Measurements from ENCODE around the gene SRSF3. TPM values are rescaled to one million over a fixed set of nuclear protein-coding genes. Genes with fewer than 3 reads are reported as not detected.
"Not testable (repeated sequence)": the region's sequence is repeated elsewhere in the genome, so short reads cannot be mapped to it uniquely, and the experiment has no call there.

SRSF3 gene
- total RNA-seq, 1 experiment from 2014 or later, result 954 TPM

GRCh38 chr6:36610956-36611336, 16.8 kb downstream of the SRSF3 start:
- no peak overlapping the region for H4K91ac ChIP-seq (ENCODE audit: insufficient read length, low read depth, low read length)
- H3K4me2 ChIP-seq (ENCODE audit: insufficient read depth, insufficient read length, low read length), result no peak overlapping the region
- H3K9me3 ChIP-seq (ENCODE audit: control insufficient read depth, low read depth, low read length), result no peaks in the 10 kb centered on the region
- no peaks in the 10 kb centered on the region for H4K20me1 ChIP-seq (ENCODE audit: control insufficient read depth, insufficient read depth, insufficient read length)
- Mint-ChIP-seq H3K4me3 (no peak overlapping the region), H3K36me3 (ENCODE audit: insufficient read depth in 1 of 3, low read depth in 3 of 3) (peaks cover 37 to 75% (median 67%) of the 10 kb centered on the region in 3 experiments), H3K4me1 (peaks cover 9% of the 10 kb centered on the region in 2 experiments), H3K9me3 (no peaks in the 10 kb centered on the region; a peak in 1 of 5 replicates), H3K27me3 (ENCODE audit: low read depth) (peaks cover under 1% of the 10 kb centered on the region; the same call in 1 of the 2 replicates), H3K27ac (peak overlapping the region in 2 of 3 experiments; percentile 6 to 89; a peak in 4 of 7 replicates)
- no peaks in the 10 kb centered on the region for H3K23me2 ChIP-seq (ENCODE audit: insufficient read length, low read depth, low read length, poor library complexity, severe bottlenecking)
- no peak overlapping the region for H2BK12ac ChIP-seq (ENCODE audit: insufficient read length, low read depth, low read length)
- H3K27me3 ChIP-seq (ENCODE audit: insufficient read depth, low read length), result no peaks in the 10 kb centered on the region
- no peak overlapping the region for H2AFZ ChIP-seq (ENCODE audit: low read length)
- no peak for DNase-seq
- no peak overlapping the region for H3K14ac ChIP-seq (ENCODE audit: insufficient read depth, low read length)
- no peak overlapping the region for H2BK120ac ChIP-seq (ENCODE audit: low read depth, low read length, poor library complexity, severe bottlenecking)
- H3K79me1 ChIP-seq (ENCODE audit: insufficient read depth, low read depth, low read length, poor library complexity, severe bottlenecking), result no peaks in the 10 kb centered on the region
- no peak overlapping the region for H3K56ac ChIP-seq (ENCODE audit: insufficient read length, low read depth, low read length)
- no peak overlapping the region for H2BK20ac ChIP-seq (ENCODE audit: low read depth, low read length, poor library complexity, severe bottlenecking)
- H3K23ac ChIP-seq (ENCODE audit: insufficient read length, low read depth, low read length), result no peak overlapping the region
- H4K8ac ChIP-seq (replicated peaks; ENCODE audit: insufficient read length, low read depth, low read length), result no peak overlapping the region
- no peak overlapping the region for H2BK15ac ChIP-seq (ENCODE audit: low read depth, low read length)
- H3K9ac ChIP-seq (ENCODE audit: extremely low read depth, insufficient read length, low read length), result no peak overlapping the region
- no peaks in the 10 kb centered on the region for H3K79me2 ChIP-seq (ENCODE audit: insufficient read depth, low read length)
- no peak overlapping the region for H3K18ac ChIP-seq (ENCODE audit: insufficient read length, low read depth, low read length)
- TF ChIP-seq, protein P1, sequence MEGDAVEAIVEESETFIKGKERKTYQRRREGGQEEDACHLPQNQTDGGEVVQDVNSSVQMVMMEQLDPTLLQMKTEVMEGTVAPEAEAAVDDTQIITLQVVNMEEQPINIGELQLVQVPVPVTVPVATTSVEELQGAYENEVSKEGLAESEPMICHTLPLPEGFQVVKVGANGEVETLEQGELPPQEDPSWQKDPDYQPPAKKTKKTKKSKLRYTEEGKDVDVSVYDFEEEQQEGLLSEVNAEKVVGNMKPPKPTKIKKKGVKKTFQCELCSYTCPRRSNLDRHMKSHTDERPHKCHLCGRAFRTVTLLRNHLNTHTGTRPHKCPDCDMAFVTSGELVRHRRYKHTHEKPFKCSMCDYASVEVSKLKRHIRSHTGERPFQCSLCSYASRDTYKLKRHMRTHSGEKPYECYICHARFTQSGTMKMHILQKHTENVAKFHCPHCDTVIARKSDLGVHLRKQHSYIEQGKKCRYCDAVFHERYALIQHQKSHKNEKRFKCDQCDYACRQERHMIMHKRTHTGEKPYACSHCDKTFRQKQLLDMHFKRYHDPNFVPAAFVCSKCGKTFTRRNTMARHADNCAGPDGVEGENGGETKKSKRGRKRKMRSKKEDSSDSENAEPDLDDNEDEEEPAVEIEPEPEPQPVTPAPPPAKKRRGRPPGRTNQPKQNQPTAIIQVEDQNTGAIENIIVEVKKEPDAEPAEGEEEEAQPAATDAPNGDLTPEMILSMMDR (conservative IDR thresholded peaks at IDR 0.05), result no peak
- no CpG with 5 or more reads among the region's 1 CpG for WGBS (ENCODE audit: extremely low coverage, insufficient read length, low lambda C conversion rate)
- no peak overlapping the region for H3T11ph ChIP-seq (ENCODE audit: low read length)
- no peak overlapping the region for H2AK5ac ChIP-seq (ENCODE audit: insufficient read length, low read length)
- no peaks in the 10 kb centered on the region for H3K4me1 ChIP-seq (ENCODE audit: insufficient read depth, low read length)
- no peak overlapping the region for H4K5ac ChIP-seq (ENCODE audit: insufficient read length, low read depth, low read length)
- no peak overlapping the region for H2BK5ac ChIP-seq (ENCODE audit: insufficient read length, low read length)
- H3K4ac ChIP-seq (ENCODE audit: low read depth, low read length), result no peak overlapping the region
- H3K27ac ChIP-seq (ENCODE audit: insufficient read length, low read depth, low read length), result peak overlapping the region; percentile 35

DNA sequence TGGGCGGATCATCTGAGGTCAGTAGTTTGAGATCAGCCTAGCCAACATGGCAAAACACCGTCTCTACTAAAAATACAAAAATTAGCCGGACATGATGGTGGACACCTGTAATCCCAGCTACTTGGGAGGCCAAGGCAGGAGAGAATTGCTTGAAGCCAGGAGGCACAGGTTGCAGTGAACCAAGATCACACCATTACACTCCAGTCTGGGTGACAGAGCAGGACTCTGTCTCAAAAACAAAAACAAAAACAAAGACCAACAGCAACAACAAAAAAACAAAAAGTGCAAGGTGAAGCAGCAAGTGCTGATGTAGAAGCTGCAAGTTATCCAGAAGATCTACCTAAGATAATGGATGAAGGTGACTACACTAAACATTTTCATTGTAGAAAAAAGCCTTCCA, 17.5 kb downstream of the SRSF3 start:
- not testable (repeated sequence) for H3K79me2 ChIP-seq (ENCODE audit: insufficient read depth, low read length); H2BK15ac ChIP-seq (ENCODE audit: low read depth, low read length); H4K91ac ChIP-seq (ENCODE audit: insufficient read length, low read depth, low read length); H2BK20ac ChIP-seq (ENCODE audit: low read depth, low read length, poor library complexity, severe bottlenecking); H3K79me1 ChIP-seq (ENCODE audit: insufficient read depth, low read depth, low read length, poor library complexity, severe bottlenecking); H3K56ac ChIP-seq (ENCODE audit: insufficient read length, low read depth, low read length); H3K27me3 Mint-ChIP-seq (ENCODE audit: low read depth); H3K14ac ChIP-seq (ENCODE audit: insufficient read depth, low read length); H3K18ac ChIP-seq (ENCODE audit: insufficient read length, low read depth, low read length); H4K8ac ChIP-seq (replicated peaks; ENCODE audit: insufficient read length, low read depth, low read length); H3K23me2 ChIP-seq (ENCODE audit: insufficient read length, low read depth, low read length, poor library complexity, severe bottlenecking); H3K4me1 ChIP-seq (ENCODE audit: insufficient read depth, low read length); H3K9ac ChIP-seq (ENCODE audit: extremely low read depth, insufficient read length, low read length); H2BK12ac ChIP-seq (ENCODE audit: insufficient read length, low read depth, low read length); H3K4me1 Mint-ChIP-seq; H3K4me3 Mint-ChIP-seq; H2BK120ac ChIP-seq (ENCODE audit: low read depth, low read length, poor library complexity, severe bottlenecking); DNase-seq; H4K20me1 ChIP-seq (ENCODE audit: control insufficient read depth, insufficient read depth, insufficient read length); H4K5ac ChIP-seq (ENCODE audit: insufficient read length, low read depth, low read length); H3K27ac ChIP-seq (ENCODE audit: insufficient read length, low read depth, low read length); H3K4me2 ChIP-seq (ENCODE audit: insufficient read depth, insufficient read length, low read length); H3K27me3 ChIP-seq (ENCODE audit: insufficient read depth, low read length); H3K23ac ChIP-seq (ENCODE audit: insufficient read length, low read depth, low read length); H3K4ac ChIP-seq (ENCODE audit: low read depth, low read length); H2AK5ac ChIP-seq (ENCODE audit: insufficient read length, low read length); H3T11ph ChIP-seq (ENCODE audit: low read length); H3K9me3 ChIP-seq (ENCODE audit: control insufficient read depth, low read depth, low read length); H3K9me3 Mint-ChIP-seq; H2BK5ac ChIP-seq (ENCODE audit: insufficient read length, low read length); H2AFZ ChIP-seq (ENCODE audit: low read length)
- no CpG with 5 or more reads among the region's 3 CpGs for WGBS (ENCODE audit: extremely low coverage, insufficient read length, low lambda C conversion rate)
- Mint-ChIP-seq H3K36me3 (ENCODE audit: insufficient read depth in 1 of 3, low read depth in 3 of 3) (peaks cover 32 to 69% (median 61%) of the 10 kb centered on the region in 3 experiments), H3K27ac (peak overlapping the region in 1 of 3 experiments; percentile 44; a peak in 1 of 7 replicates)
